Placental pericyte (primary cell): ENCODE data around the gene ZNF423. TPM values are rescaled to one million over a fixed set of nuclear protein-coding genes. Genes with fewer than 3 reads are reported as not detected.

ENCODE experiments used
- small RNA-seq: library from RNA; depleted of rRNA; stranded (forward); fragments of <200 nt; gene quantifications from one replicate; pipeline ENCODE3, GENCODE V24; 2012; ENCODE audit warnings: low replicate concordance
- total RNA-seq: library from RNA; depleted of rRNA; stranded (reverse); fragments of >200 nt; gene quantifications from 2 replicates; pipeline ENCODE4 v1.2.3, GENCODE V29; 2012

Gene ZNF423
- total RNA-seq, result under 0.01 TPM in 2 replicates

GRCh38 chr16:49855822-49856671 is at the start of gene ZNF423:
Gene ZNF423, minus strand, starts transcription at chr16:49856112. Its CDS starts 338 bp downstream, at chr16:49855774.

Small RNAs within 50 kb of the gene (small RNA-seq; reads per million reads assigned to genes)
- gene MRPS21P7, result not detected
- not detected for gene MRPS21P8

Other genes starting within 250 kb of the ZNF423 start
- 16.0 and 34.5 TPM in 2 replicates for gene CNEP1R1, start 169.1 kb upstream of the ZNF423 start, total RNA-seq
- gene HEATR3, start 209.9 kb upstream of the ZNF423 start, total RNA-seq, result 27.1 and 42.8 TPM in 2 replicates